Measurements from ENCODE around the gene GGA1. TPM values are rescaled to one million over a fixed set of nuclear protein-coding genes. Genes with fewer than 3 reads are reported as not detected.

GGA1 gene
- polyA plus RNA-seq, 3 donors: 37.6 to 44.5 (median 38.9) TPM

DNA sequence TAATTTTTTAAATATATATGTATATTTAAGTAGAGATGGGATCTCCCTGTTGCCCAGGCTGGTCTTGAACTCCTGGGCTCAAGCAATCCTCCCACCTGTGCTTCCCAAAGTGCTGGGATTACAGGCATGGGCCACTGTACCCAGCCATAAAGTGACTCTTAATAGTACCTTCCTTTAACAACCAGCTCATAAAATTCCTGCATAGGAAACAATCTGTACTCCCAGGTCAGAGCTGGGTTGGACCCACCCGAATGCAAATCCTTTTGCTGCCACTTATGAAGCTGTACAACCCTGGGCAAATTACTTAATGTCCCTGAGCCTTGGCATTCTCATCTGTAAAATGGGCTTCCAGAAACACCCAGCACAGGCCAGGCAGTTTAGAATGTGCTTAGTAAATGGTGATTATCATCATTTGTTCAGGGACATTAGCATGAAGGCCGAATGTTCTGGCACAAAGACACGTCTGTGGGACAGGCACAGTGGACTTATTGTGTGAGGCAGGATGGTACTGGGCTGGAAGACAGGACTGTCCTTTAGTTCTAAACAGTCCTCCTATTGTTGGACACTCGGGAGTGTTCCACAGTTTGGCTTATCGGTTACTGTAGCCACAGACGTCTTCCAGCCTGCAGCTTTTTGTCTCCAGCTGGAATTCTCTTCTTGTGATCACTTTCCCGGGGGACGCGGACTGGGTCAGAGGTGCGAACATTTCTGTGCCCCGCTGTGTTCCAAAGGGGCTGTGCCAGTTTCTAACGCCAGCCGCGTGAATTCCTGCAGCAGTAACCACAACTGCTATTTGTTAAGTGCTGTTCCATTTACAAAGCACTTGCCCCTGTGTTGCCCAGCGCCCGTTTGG is 55.8 kb downstream of the GGA1 start:
- DNase-seq (ENCODE audit: low read depth in 3 of 3, low spot score in 2 of 3): no peak

DNA sequence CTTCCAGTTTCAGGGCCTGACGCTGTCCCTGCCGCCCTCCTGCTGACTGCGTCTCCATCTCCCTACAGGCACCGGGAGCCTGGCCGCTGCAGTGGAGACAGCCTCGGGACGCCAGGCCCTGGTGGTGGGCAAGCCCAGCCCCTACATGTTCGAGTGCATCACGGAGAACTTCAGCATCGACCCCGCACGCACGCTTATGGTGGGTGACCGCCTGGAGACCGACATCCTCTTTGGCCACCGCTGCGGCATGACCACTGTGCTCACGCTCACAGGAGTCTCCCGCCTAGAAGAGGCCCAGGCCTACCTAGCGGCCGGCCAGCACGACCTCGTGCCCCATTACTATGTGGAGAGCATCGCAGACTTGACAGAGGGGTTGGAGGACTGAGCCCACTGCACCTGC is 56.9 kb downstream of the GGA1 start:
- DNase-seq (ENCODE audit: low read depth in 3 of 3, low spot score in 2 of 3): no peak

DNA sequence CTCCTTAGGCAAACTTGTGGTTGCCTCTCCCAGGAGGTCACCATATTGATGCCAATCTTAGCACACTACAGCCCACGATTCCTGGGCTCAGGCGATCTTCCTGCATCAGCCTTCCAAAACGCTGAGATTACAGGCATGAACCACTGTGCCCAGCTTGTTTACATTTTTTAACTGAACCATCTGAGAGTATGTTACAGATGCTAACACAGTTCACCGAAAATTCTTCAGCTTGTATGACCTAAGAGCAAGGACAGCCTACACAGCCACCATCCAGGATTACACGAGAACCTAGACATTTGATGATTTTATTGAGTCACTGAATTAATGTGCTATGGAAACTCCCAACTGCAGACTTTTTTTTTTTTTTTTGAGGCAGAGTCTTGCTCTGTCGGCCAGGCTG is 61.0 kb downstream of the GGA1 start:
- DNase-seq (ENCODE audit: low read depth in 3 of 3, low spot score in 2 of 3): no peak

DNA sequence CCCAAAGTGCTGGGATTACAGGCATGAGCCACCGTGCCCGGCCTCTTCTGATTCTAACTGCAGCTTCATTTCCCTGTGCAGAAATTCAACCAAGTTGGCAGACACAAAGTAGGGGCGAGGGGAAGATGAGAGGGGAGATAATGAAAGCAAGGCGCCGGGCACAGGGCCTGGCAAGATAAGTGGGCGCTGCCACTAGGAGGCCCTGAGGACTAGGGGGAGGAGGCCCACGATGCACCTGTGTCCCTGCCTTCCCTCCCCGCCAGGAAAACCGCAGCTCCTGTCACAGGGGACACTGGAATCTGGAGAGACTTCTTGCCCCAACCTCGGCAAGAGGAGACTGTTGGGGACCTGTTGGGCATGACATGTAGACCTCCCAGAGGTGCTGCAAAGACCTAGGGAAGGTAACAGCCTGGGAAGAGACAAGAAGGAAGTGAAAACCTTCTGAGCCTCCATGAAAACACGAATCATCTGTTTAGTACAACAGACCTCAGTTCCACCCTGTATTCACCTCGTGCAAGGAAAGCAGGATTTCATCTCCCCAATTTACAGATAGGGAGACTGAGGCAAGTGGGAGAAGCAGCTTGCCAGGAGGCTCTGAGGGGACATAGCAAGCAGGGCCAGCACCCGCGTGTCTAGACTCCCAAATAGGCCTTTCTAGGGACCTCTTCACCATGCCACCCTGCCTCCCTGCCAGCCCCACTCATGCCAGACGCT is 63.7 kb downstream of the GGA1 start:
- no peak for DNase-seq (ENCODE audit: low read depth in 3 of 3, low spot score in 2 of 3)

DNA sequence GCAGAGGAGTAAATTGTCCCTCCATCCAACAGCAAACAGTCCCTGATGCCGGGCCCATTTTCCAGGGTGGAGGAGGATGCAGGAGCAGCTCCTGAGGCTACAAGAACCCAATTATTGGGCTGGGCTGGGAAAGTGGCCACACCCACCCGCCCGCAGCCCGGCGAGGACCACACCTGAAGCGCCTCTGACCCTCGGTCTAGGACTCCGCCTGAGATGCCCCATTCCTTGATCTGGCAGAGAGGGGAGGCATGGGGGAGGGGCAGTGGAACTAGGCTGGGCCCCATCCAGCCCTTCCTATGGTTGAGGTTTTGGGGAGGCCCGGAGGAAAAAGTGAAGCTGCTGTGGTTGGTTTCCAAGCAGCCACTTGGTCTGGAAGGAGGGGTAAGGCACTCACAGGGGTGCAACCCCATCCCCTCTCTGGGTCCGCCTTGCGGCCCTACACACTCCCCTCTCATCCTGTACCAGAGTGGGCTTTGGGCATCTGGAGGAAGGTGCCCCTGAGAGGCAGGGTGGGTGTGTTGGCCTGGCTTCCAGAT is 64.4 kb downstream of the GGA1 start:
- DNase-seq (ENCODE audit: low read depth in 3 of 3, low spot score in 2 of 3): no peak

DNA sequence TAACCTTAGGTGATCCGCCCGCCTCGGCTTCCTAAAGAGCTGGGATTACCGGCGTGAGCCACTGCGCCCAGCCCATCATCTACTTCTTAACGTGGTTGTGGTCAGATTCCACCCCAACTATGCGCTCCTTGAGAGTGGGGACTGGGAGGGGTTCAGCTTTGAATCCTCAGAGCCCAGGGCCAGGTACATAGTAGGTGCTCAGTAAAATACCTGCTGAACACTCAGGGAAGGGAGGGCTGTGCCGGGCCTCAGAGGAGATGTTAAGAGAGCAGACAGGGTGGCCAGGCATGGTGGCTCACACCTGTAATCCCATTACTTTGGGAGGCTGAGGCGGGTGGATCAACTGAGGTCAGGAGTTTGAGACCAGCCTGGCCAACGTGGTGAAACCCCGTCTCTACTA is 65.6 kb downstream of the GGA1 start:
- no peak for DNase-seq (ENCODE audit: low read depth in 3 of 3, low spot score in 2 of 3)

DNA sequence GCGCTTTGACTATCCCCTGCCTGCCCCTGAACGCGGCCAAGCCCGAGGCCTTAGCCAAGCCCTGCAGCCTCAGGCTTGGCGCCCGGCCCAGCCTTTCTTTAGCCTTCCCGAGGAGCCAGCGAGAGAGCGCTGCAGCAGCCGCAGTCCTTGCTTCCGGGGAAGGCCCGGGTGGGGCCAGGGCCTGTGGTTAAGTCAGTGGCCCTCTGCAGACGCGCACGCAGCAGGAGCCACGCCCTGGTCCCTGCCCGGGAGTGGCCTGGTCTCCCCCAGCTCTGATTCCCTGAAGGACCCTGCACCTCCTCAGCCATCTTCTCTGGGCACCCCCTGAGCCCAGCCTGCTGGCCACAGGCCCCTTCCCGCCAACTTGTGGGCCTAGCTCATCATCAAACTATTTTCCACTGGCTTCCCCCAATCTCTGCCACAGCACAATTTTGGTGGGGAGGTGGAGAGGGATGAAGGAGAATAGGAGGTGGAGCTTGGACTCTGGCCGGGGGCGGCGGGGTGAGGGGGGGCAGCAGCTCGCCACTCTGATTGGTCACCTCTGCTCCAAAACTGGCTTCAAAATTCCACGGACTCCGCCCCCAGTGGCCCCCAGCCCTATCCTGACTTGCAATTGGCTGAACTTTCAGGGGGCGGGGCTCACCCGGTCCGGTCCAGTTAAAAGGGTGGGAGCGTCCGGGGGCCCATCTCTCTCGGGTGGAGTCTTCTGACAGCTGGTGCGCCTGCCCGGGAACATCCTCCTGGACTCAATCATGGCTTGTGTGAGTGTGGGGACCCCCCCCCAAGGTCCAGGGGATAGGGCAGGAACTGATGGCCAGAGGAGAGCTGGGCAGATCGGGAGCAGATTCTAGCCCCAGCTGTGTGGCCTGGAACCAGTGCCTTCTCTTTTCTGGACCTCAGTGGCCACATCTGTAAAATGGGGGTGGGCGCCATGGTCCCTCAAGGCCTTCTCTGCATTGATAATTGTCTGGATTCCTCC is 66.6 kb downstream of the GGA1 start, which contains the start of gene LGALS1:
Gene LGALS1, plus strand, starts transcription at position 686 of the 979 bp plus-strand sequence. Its CDS starts 67 bp downstream, at position 753.
- no peak for DNase-seq (ENCODE audit: low read depth in 3 of 3, low spot score in 2 of 3)

DNA sequence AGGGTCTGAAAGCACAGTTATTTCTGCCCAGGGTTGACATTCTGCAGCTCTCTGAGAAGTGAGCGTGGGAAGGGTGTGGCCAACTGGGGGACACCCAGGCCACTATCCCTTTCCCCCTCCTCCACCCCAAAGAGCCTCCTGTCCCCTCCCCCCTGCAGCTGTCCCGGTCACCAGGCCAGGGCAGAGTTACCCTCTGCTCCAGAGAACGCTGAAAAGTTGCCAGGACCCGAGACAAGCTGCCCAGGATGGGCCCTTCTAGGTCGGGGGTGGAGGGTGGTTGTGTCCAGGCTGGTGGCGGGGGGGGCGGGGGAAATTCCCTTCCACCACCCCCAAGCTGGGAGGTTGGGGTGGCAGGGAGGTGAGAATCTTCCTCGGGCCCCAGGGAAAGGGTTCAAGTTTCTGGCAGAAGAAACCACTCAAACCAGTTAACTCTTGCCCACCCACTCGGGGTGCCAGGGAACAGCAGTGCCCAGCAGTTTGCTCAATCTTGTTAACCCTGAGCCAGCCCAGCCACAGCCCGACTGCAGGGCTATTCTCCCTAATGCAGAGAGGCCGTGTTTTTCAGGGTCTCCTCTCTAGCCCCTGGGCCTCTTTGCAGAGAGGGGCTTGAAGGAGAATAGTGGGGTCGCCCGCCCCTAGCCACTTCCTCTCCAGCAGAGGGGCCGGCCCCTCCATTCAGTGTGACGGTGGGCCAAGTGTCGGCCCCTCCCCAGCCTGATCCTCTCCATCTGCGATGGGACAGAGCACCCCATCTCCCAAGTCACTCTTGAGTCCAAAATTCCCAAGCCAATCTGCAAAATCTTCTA is 67.5 kb downstream of the GGA1 start:
- no peak for DNase-seq (ENCODE audit: low read depth in 3 of 3, low spot score in 2 of 3)

DNA sequence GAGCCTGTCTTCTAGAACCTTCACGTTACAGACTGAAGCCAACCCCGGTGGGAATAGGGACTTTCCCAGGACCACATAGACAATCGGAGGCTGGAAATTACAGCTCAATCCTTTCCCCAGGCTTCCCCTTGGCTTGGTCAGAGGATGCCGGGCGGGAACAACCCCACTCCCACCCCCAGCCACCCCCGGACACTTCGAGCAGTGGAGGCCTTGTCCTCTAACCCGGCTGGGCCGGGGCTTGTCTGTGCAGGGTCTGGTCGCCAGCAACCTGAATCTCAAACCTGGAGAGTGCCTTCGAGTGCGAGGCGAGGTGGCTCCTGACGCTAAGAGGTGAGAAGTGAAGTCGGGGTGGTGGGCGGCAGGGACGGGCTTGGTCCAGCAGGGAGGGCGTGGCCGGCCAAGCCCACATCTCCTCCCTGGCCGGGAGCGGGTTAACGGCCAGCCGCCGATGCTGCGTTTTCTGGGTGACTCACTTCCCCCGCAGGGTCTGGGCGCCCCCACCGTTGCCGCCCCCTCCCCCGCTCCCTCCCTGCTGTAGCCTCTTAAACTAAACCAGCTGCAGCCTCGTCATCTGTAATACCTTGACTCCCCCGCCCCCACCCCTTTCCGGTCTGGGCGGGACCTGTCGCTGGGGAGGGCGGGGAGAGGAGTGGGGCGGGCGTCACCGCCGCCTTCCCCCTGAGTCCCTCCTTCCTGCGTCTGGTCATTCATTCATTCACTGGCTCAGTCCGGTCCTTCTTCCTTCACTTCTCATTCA is 68.3 kb downstream of the GGA1 start:
- no peak for DNase-seq (ENCODE audit: low read depth in 3 of 3, low spot score in 2 of 3)

DNA sequence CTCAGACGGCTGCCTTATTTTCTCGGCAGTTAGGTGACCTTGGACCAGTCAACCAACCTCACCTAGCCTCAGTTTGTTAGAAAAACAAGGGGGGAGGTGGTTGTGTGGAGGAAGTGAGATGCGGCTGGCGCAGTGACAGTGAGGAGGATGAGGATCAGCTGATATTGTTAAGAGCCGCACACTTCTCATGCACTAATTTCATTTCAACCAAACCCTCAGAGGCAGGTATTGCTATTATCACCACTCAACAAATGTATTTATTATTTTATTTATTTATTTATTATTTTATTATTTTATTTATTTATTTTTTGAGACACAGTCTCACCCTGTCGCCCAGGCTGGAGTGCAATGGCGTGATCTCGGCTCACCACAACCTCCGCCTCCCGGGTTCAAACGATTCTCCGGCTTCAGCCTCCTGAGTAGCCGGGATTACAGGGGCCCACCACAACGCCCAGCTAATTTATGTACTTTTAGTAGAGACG is 68.9 kb downstream of the GGA1 start:
- DNase-seq (ENCODE audit: low read depth in 3 of 3, low spot score in 2 of 3): no peak

DNA sequence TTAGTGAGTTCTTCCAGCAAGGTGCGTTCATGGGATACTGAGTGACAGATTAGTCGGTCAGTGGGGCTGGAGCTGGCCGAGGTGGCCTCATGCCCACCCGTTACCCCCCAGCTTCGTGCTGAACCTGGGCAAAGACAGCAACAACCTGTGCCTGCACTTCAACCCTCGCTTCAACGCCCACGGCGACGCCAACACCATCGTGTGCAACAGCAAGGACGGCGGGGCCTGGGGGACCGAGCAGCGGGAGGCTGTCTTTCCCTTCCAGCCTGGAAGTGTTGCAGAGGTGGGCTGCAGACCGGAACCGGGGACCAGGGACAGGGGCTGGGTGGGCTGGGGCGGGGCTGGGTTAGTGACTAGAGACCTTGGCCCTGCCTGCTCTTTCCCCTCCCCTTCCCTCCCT is 69.7 kb downstream of the GGA1 start:
- no peak for DNase-seq (ENCODE audit: low read depth in 3 of 3, low spot score in 2 of 3)

DNA sequence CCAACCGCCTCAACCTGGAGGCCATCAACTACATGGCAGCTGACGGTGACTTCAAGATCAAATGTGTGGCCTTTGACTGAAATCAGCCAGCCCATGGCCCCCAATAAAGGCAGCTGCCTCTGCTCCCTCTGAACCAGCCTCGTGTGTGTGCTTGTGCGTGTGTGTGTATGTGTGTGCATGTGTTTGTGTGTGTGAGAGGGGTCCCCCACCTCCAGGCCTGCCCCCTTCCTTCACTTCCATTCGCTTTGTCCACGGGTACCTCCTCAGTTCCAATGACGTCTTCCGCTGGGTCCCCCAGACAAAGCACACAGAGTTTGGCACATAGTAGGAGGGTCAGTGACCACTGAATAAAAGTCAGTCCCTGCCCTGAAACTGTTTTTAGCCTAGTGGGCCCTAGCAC is 71.0 kb downstream of the GGA1 start:
- DNase-seq (ENCODE audit: low read depth in 3 of 3, low spot score in 2 of 3): no peak

DNA sequence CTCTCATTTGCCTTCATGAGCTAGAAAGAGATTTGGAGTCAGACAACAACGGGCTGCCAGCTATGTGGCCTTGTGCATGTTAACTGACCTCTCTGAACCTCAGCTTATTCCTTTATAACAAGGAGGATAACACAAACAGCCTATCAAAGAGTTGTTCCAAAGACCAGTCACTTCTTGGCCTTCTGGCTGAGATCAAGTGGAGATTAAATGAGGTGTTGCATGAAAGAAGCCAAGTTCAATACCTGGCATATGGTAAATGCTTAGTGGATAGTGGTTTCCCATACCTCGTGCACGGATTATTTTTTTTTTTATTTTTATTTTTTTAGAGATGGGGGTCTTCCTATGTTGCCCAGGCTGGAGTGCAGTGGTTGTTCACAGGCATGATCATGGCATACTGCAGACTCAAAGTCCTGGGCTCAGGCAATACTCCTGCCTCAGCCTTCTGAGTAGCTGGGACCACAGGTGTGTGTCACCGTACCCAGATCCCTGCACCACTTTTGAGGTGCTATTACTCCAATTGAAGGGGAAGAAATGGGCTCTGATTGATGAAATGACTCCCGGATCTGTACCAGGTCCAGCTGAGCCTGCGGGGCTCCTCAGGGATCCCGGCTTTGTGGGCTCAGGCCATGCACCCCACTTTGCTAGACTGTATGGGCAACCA is 71.7 kb downstream of the GGA1 start:
- DNase-seq (ENCODE audit: low read depth in 3 of 3, low spot score in 2 of 3): no peak

DNA sequence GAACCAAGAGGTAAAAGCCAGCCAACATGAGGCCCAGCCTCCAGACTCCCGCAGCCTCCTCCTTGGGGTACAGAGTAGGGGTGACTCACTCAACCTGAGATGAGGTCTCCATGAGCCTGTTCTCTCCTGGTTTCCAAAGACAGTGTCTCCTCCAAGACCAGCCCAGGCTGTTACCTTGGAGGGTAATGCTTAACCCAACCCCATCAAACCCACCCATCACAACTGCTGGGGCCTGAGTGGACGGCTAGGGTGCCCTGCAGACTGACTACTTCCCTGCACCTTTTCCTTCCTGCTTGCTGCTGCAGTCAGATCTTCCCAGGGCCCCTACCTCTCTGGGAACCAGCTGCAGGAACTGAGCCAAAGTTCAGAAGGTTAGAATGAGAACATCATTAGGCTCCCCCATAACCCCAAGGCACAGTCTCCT is 72.4 kb downstream of the GGA1 start:
- no peak for DNase-seq (ENCODE audit: low read depth in 3 of 3, low spot score in 2 of 3)

DNA sequence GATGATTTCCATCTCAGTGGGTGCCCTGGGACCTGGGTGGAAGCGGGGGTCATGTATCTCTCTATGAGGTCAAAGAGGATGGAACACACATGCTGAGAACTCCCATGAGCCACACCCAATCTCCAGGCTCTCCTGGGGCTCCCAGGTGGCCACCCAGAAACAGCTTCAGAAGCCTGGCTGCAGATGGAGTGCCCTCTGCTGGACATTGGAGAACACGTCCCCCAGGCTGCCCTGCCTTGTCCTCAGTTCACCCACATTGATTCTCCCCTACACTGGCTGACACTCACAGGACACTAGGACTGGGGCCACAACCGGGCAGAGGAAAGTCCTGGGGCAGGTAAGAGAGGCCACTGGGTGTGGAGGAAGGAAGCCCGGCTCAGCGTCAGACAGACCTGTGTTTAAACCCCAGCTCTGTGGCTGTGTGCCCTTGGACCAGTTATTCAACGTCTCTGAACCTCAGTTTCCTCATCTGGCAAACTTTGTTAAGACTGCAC is 73.0 kb downstream of the GGA1 start:
- no peak for DNase-seq (ENCODE audit: low read depth in 3 of 3, low spot score in 2 of 3)

Measured in right renal cortex interstitium (tissue), 3 donors.